ENCODE results near the gene SLC6A6. TPM values are rescaled to one million over a fixed set of nuclear protein-coding genes. Genes with fewer than 3 reads are reported as not detected.

SLC6A6 gene
- total and polyA plus RNA-seq, 2 experiments from 2014 or later = 30.7 to 58.9 TPM

- Histone ChIP-seq H3K9me3 (ENCODE audit: low read depth) (no peaks in the 10 kb centered on the region), H3K27ac (no peak overlapping the region), H3K4me1 (ENCODE audit: insufficient read depth) (no peaks in the 10 kb centered on the region), H3K27me3 (no peaks in the 10 kb centered on the region), H3K36me3 (replicated peaks; ENCODE audit: insufficient read depth, low read depth) (no peaks in the 10 kb centered on the region), H3K4me2 (no peak overlapping the region), H4K20me1 (ENCODE audit: insufficient read depth, poor library complexity, severe bottlenecking) (no peaks in the 10 kb centered on the region), H3K9me2 (replicated peaks; ENCODE audit: insufficient read depth) (no peaks in the 10 kb centered on the region), H3K4me3 (no peak overlapping the region), H2AFZ (no peak overlapping the region), H3K79me2 (no peaks in the 10 kb centered on the region)
- TF ChIP-seq EZH2phosphoT487 (IDR thresholded peaks at IDR 0.05; ENCODE audit: low read depth, severe bottlenecking, unreplicated experiment) (no peak), CTCF (IDR thresholded peaks at IDR 0.05; ENCODE audit: poor library complexity) (no peak), EZH2 (IDR thresholded peaks at IDR 0.05; ENCODE audit: borderline replicate concordance) (no peak)
- DNase-seq (ENCODE audit: low spot score) = no peak
- 89% methylated on average over 9 of the region's 9 CpGs for WGBS (ENCODE audit: low lambda C conversion rate, missing lambda C conversion rate)
Measured at GRCh38 chr3:14460342-14461005, 58.1 kb downstream of the SLC6A6 start.

DNA sequence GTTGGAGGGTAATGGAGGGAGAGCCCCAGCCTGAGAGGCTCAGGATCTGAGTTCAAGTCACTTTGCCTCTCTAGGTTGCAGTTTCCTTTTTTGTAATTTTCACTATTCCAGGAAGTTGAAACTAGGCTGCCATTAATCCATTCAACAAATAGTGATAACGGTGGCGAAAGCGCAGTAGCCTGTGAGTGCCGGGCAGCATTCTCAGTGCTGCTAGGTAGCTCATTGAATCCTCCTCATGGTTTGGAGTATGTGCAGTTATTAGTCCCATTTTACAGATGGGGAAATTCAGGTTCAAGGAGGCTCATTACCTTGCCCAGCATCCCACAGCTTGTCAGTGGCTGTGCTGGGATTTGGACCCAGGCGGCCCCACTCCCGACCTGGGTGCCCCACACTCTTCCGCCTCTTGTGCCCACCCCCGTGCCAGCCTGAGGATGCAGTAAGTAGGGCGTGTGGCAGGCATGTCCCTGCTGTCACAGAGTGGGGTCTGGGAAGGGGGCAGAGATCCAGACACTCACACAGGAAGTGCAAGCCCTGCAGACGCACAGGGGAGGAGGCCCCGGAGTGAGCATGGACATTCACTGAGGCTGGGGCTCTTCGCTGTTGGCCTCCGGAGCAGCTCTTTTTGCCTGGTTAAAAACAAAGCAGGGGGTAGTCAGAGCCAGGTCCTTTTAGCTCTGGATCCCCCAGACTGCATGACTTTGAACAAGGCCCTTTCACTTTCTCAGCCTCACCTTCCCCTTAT, 58.8 kb downstream of the SLC6A6 start:
- Histone ChIP-seq H3K4me2 (no peak overlapping the region), H2AFZ (no peak overlapping the region)

GRCh38 chr3:14461748-14462324, 59.4 kb downstream of the SLC6A6 start:
- 83% methylated on average over 8 of the region's 8 CpGs for WGBS (ENCODE audit: low lambda C conversion rate, missing lambda C conversion rate)
- TF ChIP-seq CTCF (IDR thresholded peaks at IDR 0.05; ENCODE audit: poor library complexity) (peak; percentile 64), EZH2phosphoT487 (IDR thresholded peaks at IDR 0.05; ENCODE audit: low read depth, severe bottlenecking, unreplicated experiment) (no peak), EZH2 (IDR thresholded peaks at IDR 0.05; ENCODE audit: borderline replicate concordance) (no peak)
- H3K36me3 ChIP-seq (replicated peaks; ENCODE audit: insufficient read depth, low read depth) = no peaks in the 10 kb centered on the region

More for the DNA sequence above, 58.8 kb downstream of the SLC6A6 start:
- H4K20me1 ChIP-seq (ENCODE audit: insufficient read depth, poor library complexity, severe bottlenecking) = no peaks in the 10 kb centered on the region
- no peak for DNase-seq (ENCODE audit: low spot score)
- no peak overlapping the region for H3K4me3 ChIP-seq
- 87% methylated on average over 13 of the region's 13 CpGs for WGBS (ENCODE audit: low lambda C conversion rate, missing lambda C conversion rate)
- no peaks in the 10 kb centered on the region for H3K79me2 ChIP-seq
- no peaks in the 10 kb centered on the region for H3K9me2 ChIP-seq (replicated peaks; ENCODE audit: insufficient read depth)
- H3K36me3 ChIP-seq (replicated peaks; ENCODE audit: insufficient read depth, low read depth) = no peaks in the 10 kb centered on the region
- H3K9me3 ChIP-seq (ENCODE audit: low read depth) = no peaks in the 10 kb centered on the region
- H3K27me3 ChIP-seq = no peaks in the 10 kb centered on the region
- no peak for TF ChIP-seq CTCF (IDR thresholded peaks at IDR 0.05; ENCODE audit: poor library complexity)
- H3K27ac ChIP-seq = no peak overlapping the region
- no peaks in the 10 kb centered on the region for H3K4me1 ChIP-seq (ENCODE audit: insufficient read depth)

More at GRCh38 chr3:14461748-14462324, 59.4 kb downstream of the SLC6A6 start:
- no peaks in the 10 kb centered on the region for H3K27me3 ChIP-seq
- peak; percentile 72 for DNase-seq (ENCODE audit: low spot score)
- H3K27ac ChIP-seq = peak overlapping the region; percentile 38
- no peak overlapping the region for H2AFZ ChIP-seq
- no peak overlapping the region for H3K4me2 ChIP-seq
- H3K4me3 ChIP-seq = no peak overlapping the region
- H3K4me1 ChIP-seq (ENCODE audit: insufficient read depth) = no peaks in the 10 kb centered on the region
- H3K9me3 ChIP-seq (ENCODE audit: low read depth) = no peaks in the 10 kb centered on the region
- H3K79me2 ChIP-seq = no peaks in the 10 kb centered on the region
- H4K20me1 ChIP-seq (ENCODE audit: insufficient read depth, poor library complexity, severe bottlenecking) = no peaks in the 10 kb centered on the region
- H3K9me2 ChIP-seq (replicated peaks; ENCODE audit: insufficient read depth) = no peaks in the 10 kb centered on the region

All from hepatocyte (in vitro differentiated cells).